Occipital lobe (tissue), 2 donors: ENCODE data around the gene EMILIN2. TPM values are rescaled to one million over a fixed set of nuclear protein-coding genes. Genes with fewer than 3 reads are reported as not detected.

Experiments used
- DNase-seq: peaks from one replicate; lab custom pipeline; 2025; lab: John Stamatoyannopoulos, UW
- total RNA-seq: library from RNA; depleted of rRNA; stranded (reverse); fragments of >200 nt; gene quantifications from one replicate; pipeline ENCODE4 v1.2.3, GENCODE V29; 2014

The EMILIN2 gene
- total RNA-seq, 1 donor from 2014 or later: 2.0 TPM

DNA sequence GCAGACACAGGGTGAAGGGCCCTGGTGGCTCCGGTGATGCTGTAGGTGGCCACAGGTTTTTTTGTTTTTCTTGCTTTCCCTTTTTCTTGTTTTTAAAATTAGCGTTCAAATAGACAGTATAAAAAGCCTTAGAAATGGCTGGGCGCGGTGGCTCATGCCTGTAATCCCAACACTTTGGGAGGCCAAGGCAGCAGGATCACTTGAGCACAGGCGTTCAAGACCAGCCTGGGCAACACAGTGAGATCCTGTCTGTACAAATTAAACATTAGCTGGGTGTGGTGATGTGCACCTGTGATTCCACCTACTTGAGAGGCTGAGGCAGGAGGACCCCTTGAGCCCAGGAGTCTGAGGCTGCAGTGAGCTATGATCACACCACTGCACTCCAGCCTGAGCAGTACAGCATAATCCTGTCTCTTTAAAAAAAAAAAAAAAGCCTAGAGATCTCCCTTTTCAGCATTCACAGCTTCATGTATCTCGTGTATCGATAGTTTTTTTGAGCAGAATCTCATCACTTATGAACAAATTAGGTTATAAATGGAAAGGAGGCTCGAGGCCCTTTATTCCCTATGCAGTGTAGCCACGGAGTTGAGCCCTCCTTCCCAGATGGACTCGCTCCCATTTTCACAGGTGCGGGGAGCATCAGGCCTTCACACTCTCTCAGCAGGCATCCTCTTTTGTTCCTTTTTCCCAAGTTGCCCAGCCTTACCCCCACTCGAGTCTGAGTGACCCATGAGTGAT, 50.8 kb downstream of the EMILIN2 start:
- no peak for DNase-seq

DNA sequence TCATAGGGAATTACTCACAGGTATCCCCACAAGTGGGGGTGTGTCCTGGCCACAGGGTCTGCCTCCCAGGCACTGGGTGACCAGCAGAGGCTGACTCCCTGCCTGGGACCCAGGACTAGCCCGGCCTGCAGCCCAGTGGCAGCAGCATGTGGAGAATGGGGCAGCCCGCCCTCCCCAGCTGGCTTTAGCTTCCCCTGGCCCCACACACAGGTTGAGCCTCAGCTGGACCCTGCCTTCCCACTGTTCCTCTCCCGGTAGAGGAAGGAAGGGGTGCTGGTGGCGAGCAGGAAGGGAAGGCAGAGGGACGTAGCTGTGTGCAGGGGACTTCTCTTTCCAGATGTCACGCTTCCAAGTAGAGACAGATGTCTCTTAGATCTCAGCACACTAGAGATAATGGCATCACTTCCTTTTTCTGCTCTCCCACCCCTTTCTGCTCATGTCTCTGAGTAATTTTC, 51.4 kb downstream of the EMILIN2 start:
- no peak for DNase-seq

DNA sequence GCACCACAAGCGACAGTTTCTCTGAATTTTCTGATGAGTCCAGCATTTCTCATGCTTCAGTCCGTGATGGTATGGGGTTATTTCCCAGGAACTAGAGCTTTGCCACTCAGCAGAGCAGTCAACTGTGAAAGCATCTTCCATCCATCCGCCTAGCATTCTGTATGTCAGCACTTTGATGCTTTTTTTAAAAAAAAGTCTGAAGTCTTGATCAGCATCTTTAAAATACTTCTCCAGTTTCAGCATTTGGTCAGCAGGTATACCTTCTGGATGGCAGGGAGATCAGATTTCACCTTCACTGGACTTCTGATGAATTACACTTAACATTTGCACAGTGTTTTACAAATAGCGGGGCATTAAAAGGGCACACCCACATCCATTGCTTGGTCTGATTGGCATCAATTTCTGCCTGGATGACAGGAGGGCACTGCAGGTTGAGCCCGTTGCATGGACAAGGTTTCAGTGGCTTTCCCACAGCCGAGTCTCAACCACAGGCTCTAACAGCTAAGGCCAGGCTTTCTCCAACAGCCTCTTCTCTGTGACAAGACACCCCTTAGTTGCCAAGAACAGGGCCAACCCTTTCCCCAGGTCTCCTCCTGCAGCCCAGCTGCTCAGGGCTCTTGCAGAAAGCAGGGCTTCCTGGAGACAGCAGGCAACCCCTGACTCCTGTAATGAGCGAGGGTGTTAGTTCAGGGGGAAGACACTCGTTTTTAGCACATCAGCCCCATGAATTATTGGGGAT, 54.0 kb downstream of the EMILIN2 start:
- no peak for DNase-seq

DNA sequence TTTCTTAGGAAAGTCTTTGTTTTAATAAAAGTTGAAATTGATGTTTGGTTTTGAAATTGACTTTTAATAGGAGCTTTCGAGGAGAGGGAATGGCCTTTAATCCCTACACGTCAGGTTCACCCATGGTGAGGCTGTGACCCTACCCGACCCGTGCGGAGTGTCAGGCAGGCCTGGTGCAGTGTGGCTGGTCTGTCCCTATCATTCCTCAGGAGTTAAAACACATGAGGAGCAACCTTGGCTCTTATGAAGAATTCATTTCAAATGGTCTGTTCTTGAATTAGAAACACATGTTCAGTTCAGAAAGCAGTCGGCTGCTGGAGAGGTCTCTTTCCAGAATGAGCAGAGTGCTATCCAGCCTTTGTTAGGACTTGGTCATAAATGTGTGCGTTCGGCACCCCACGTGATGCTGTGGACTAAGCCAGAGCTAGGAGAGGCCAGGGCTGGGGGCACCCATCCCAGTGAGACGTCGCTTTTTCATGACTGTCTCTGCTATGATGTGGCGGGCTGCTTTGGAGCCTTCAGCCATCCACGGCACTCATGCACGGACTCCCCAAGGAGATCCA, 54.7 kb downstream of the EMILIN2 start:
- DNase-seq: no peak

DNA sequence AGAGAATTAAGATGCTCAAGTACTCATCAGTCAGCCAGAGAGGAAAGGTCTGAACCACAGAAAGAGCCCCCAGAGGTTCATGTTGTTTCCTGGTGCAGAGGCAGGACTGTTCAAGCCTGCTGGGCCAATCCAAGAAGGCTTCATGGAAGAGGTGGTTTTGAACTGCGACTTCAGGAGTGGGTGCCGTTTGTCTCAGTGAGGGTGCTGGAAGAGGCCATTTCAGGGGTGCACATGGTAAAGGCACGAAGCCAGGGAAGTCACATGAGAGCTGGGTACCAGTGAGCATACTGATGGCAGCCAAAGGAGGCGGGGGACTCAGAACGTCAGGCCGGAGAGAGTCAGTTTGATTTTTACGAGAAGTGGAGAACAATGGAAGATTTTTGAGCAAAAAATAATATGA, 55.5 kb downstream of the EMILIN2 start:
- no peak for DNase-seq

DNA sequence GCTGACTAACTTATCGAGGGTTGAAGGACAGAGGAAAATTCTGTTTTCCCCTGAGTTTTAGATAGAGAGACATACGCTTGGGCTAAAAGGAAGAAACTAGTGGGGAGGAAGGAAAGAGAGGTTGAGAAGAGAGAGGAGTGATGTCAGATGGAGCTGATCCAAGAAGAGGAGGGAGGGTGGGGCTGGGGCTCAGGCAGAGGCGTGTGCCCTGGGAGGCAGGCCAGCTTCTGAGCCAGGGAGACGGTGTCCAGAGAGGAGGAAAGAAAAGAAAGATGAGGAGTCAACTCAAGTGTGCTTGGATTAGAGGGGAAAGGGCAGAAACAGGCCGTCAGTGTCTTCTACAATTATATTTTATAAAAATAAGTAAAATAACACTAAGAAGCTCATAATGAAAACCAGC, 56.2 kb downstream of the EMILIN2 start:
- no peak for DNase-seq

DNA sequence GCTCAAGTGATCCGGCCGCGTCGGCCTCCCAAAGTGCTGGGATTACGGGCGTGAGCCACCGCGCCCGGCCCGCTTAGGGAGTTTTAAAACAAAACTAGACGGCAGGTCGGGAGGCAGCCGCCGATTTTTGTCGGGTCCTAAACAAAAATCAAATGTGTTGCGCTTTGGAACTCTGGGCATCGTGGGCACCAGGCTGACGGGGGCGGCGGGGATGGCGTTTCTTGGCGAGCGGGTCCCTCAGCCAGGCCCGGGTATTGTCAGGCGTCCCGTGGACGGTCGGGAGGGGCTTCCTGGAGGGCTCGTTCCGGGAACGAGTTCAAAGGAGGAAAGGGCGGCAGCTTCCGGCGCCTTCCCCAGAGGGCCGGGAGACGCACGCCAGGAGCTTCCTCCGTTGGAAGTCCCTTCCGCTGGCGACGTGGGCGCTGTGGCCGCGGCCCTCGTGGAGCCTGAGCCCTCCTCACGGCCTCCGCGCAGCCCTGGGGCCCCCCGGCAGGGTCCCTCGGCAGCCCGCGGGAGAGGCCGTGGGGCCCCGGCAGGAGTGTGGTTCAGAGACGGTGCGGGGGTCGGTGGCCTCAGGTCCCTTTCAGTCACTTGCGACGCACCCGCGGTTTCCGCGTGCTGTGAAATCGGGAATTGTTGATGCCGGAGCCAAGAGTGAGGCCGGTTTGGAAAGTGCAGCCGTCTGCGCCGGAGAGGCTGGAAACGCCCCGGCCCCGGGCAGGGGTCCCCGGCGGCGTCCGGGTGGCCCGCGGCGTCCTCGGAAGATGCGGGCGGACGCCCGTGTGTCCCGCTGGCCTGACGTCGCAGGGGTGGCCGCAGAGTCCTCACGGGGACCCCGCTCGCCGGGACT, 59.3 kb downstream of the EMILIN2 start:
- DNase-seq: no peak

DNA sequence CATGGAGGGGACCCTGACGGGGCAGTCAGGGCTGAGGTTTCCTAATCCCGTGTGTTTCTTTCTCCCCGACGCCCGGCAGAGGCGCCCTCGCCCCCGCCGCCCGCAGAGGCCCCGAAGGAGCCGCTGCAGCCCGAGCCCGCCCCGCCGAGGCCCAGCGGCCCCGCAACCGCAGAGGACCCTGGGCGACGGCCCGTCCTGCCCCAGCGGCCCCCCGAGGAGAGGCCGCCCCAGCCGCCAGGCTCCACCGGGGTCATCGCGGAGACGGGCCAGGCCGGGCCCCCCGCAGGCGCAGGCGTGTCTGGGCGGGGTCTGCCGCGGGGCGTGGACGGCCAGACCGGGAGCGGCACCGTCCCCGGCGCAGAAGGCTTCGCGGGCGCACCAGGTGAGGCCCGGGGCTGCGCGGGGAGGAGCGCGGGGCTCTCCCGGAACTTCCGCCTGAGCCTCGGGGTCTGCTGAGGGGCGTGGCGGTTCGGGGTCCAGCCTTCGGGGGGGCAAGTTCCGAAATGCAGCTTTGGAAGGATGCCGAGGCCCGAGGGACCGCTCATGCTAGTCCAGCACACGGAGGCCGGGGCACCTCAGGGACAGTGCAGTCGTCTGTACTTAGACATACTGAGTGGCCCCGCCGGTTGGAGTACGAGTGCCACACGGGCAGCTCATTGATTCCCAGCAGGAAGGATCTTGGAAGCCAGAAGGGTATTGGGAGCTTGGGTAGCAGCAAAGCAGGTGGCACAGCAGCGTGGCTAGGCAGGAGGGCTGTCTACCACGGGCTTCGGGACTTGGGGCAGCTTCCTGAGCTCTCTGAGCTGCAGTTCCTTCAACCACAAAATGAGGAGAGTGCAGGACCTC, 60.1 kb downstream of the EMILIN2 start:
- no peak for DNase-seq

DNA sequence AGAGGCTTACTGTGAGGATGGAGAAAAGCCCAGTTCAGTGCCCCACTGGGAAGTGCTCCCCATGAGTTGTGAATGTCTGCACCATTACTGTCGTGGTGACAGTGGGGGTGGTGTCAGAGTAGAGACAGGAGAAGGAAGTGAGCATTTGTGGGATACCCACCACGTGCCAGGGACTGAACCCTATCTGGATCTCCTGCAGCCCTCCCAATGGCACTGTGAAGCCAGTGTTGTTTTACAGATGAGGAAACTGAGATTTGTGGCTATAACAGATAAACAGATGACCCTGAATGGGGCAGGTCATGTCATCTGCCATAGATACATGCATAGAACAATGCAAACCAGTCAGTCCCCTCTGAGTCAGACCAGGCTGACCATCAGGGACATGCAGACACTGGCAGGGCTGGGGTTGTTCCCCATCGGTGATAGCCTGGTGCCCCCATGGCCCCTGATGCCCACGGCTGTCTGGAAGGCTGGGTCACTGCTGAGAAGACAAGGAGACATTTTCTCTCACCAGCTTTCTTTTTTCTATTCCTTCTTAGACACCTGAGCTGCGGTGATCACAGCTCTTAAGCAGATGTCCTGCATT, 60.8 kb downstream of the EMILIN2 start:
- no peak for DNase-seq

DNA sequence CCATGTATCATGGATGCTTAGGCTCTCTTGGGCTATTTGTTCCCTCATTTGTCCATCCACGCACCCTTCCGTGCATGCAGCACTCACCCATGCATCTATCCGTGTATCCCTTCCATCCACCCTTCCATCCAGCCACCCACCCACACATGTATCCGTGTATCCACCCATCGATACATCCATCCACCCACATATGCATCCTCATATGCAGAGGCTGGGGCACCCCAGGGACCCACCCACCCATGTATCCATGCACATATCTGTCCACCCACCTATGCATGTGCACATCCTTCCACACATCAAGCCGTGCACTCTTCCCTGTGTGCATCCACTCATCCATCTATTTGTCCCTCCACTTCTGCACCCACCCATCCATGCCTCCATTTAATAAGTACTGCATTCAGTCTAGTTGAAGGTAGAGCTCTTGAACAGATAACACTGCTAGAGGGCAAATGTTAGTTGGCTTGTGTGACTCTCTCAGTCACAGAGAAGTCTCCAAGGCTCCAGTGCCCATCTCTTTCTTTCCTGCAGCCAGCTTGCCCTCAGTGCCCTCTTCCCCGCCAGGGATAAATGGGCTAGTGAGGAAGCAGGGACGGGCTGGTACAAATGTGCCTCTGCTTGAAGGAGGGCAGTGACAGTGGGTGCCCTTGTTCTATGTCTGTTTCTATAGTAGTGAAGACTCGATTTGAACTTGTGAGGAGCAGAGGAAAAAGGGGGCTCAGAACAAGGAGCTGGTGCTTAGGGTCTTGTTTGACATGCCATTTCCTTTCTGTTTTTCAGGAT, 61.5 kb downstream of the EMILIN2 start:
- no peak for DNase-seq

DNA sequence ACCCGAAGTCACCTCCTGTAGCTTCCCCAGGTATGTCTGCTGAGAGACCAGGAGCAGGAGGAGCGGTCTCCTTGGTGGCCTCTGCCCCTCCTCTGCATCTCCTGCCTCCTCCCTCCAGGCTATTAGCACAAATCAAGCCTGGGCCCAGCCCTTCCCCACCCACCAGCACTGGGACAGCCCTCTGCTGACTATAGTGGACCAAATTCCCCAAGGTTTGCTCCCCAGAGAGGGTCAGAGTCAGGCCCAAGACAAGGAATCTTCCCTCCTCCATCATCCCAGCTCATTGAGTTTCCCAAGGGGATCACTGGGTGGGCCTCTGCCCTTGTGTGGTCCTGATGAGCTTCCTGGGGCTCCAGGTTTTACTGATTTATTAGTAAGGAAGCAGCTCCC, 62.1 kb downstream of the EMILIN2 start:
- no peak for DNase-seq

DNA sequence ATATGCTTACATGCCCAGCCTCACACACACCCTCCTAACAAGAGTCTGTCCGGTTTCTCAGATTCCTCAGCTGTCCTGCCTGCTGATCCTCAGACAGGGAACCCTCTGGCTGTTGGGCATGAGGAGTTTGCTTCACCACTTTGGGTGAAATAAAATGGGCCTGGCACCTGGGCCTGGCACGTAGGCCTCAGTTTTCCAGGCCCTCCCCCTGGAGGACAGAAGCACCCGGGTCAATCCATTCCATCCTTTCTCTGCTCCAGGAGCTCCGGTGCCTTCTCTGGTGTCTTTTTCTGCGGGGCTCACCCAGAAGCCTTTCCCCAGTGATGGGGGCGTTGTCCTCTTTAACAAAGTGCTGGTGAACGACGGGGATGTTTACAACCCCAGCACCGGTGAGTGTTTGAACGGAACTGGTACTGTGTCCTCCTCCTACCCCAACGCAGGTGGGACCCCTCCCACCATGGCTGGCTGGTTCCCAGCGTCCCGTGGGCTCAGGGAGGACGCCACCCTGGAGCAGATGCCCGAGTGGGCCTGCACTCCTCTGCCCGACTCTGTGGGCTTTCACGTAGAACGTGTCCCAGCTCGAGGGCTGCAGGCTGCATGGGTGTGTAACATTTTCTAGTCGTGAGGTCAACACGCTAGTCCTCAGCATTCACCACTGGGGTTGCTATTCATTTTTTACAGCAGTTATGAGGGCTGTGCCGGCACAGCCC, 62.8 kb downstream of the EMILIN2 start:
- DNase-seq: no peak

DNA sequence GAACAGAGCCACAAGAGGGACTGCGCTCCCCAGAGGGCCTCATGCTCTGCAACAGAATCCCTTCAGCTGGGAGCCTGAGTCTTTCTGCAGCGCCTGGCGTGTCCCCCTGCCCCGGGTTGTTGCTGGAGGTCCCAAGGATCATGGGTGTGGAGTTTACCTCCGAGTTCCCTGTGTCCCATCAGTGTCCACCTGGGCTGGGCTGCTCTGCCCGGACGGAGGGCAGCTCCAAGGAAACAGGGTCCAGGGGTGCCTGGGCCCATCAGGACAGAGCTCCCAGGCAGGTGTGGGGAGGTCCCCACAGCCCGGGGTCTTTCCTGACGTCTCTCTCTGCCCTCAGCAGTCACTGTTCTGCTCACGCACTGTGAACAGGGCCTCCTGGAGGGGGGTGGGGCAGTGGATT, 63.5 kb downstream of the EMILIN2 start:
- no peak for DNase-seq

DNA sequence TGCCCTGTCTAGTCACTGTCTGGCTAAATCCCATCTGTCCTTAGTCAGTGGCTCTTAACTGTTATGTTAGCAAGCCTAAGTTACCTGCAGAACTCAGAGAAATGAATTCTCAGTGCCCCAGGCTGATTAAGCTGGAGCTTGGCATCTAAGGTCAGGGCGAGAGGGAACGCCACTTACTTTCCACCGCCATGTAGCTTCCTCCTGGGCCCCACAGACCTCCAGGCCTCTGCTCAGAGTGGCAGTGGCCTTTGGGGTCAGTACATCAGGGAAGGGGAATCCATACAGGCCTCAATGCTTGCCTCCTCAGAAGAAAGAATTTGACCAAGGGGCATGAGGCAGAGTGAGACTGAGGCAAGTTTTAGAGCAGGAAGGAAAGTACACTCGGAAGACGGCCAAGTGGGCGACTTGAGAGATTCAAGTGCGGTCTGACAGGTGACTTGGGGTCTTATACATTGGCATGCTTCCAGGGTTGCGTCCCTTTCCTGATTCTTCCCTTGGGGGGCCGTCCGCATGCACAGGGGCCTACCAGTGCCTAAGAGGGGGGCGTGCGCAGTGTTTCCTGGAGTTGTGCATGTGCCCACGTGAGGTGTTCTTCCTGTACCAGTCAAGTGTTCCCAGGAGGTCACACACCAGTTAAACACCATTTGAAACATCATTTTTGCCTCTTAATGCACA, 64.1 kb downstream of the EMILIN2 start:
- no peak for DNase-seq

DNA sequence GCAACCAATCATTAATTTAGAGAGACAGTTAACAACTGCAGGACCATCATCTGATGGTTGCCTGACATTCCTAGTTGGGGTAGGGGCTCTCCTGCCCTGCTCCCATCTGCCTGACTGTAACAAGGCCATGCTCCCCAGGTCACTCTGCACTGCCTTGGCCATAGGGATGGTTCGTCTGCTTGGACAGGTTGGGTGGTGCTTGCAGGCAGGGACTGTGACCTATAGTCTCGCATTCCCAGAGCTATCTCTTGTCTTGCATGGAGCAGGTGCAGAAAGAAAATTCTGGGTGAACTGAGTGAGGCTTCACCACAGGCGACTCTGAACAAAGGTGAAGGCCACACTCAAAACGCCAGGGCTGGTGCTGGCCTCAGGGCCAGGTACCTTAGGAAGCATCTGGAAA, 64.7 kb downstream of the EMILIN2 start:
- DNase-seq: no peak

DNA sequence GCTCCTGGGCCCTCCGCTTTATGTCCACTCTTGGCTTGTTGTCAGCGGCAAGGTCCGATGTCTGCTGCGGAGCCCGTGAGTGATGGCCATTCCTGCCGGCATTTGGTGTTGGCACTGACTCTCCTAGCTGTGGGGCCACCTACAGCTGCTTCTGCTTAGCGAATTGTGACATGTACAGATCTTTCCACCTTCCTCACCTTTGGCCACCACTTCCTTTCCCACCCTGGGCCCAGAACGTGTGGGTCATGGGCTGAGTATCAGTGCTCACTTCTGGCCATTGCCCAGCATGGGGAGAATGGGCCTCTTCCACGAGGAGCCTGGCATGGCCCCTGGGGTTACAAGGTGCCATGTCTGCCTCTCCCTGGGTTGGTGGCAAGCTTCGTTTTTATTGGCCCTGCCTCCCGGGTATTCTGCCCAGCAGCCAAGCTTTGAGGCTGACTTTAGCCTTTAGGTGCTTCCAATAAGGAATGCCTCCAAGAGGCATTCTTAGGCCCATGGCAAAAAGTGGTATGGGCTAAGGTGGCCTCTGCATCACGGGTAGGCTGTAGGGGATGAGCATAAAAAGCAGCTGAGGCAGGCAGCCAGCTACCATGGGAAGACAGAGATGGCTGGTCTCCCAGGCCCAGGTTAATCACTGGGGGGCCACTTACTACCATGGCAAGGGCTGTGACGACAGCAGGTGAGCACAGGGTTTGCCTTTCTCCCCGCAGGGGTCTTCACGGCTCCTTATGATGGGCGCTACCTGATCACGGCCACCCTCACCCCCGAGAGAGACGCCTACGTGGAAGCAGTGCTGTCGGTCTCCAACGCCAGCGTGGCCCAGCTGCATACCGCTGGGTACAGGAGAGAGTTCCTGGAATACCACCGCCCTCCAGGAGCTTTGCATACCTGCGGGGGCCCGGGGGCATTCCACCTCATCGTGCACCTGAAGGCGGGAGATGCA, 65.8 kb downstream of the EMILIN2 start:
- DNase-seq: no peak

DNA sequence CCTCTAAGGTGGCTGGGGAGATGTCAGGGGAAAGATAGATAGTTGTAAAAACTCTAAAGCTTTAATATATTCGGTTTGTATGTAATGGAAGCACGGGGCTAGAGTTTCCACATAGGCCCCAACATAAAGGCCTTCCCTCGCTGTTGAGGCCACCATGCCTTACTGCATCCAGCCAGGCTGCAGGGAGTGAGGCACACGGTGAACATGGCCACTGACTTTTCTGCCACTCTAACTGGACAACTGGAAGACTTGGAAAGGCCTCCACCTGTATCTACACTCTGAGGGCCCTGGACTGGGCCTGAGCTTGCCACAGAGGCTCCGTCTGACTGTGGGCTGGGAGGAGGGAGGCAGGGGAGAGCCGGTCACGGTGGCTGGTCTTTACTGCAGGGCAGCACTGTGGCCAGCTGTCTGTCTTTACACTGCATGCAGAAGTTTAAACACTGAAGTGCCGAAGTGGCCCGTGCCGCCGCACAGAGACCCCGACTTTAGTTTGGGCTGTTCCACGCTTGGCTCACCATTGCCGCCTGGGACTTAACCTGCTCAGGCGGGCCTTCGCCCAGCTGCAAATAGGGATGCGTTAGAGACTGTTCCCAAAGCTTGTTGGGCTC, 66.7 kb downstream of the EMILIN2 start:
- DNase-seq: no peak
